ENCODE measurements around the gene YBX2.
"Not testable (repeated sequence)": the region's sequence is repeated elsewhere in the genome, so short reads cannot be mapped to it uniquely, and the experiment has no call there.

YBX2 gene

GRCh38 chr17:7249830-7250229, 44.6 kb downstream of the YBX2 start:
- peak overlapping the region; percentile 75 for H3K4me3 ChIP-seq (ENCODE audit: low read depth, low read length)
- TF ChIP-seq, protein P1, sequence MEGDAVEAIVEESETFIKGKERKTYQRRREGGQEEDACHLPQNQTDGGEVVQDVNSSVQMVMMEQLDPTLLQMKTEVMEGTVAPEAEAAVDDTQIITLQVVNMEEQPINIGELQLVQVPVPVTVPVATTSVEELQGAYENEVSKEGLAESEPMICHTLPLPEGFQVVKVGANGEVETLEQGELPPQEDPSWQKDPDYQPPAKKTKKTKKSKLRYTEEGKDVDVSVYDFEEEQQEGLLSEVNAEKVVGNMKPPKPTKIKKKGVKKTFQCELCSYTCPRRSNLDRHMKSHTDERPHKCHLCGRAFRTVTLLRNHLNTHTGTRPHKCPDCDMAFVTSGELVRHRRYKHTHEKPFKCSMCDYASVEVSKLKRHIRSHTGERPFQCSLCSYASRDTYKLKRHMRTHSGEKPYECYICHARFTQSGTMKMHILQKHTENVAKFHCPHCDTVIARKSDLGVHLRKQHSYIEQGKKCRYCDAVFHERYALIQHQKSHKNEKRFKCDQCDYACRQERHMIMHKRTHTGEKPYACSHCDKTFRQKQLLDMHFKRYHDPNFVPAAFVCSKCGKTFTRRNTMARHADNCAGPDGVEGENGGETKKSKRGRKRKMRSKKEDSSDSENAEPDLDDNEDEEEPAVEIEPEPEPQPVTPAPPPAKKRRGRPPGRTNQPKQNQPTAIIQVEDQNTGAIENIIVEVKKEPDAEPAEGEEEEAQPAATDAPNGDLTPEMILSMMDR (IDR thresholded peaks at IDR 0.05; ENCODE audit: insufficient read depth, low read depth, low read length, missing control alignments): no peak
- DNase-seq (ENCODE audit: low read depth): peak; percentile 55

- TF ChIP-seq, protein P1 (IDR thresholded peaks at IDR 0.05; ENCODE audit: insufficient read depth, low read depth, low read length, missing control alignments): no peak
- peak overlapping the region; percentile 75 for H3K4me3 ChIP-seq (ENCODE audit: low read depth, low read length)
- DNase-seq (ENCODE audit: low read depth): no peak
Measured at GRCh38 chr17:7249214-7249613, 45.2 kb downstream of the YBX2 start.

GRCh38 chr17:7248796-7249195, 45.6 kb downstream of the YBX2 start:
- H3K4me3 ChIP-seq (ENCODE audit: low read depth, low read length): no peak overlapping the region; the same call in 1 of the 2 replicates
- DNase-seq (ENCODE audit: low read depth): no peak
- TF ChIP-seq, protein P1 (IDR thresholded peaks at IDR 0.05; ENCODE audit: insufficient read depth, low read depth, low read length, missing control alignments): no peak

DNA sequence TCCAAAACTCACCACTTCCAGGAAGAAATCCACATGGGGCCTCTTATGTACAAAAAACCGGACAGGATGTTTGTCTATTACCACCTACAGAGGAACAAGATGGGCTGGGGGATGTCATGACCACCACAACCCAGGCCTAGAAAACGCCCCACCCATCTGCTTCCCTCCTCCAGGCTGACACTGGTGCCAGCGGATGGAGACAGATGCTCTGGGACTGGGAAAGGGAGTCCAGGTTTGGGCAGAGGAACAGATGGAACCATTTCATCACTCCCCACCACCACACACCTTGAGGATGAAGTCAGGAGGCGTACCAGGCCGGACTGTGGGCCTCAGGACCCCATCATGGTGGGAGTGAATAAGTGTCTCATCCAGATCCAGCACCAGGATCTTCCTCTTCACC, 47.7 kb downstream of the YBX2 start:
- DNase-seq (ENCODE audit: low read depth): no peak
- H3K4me3 ChIP-seq (ENCODE audit: low read depth, low read length): no peak overlapping the region
- TF ChIP-seq, protein P1 (IDR thresholded peaks at IDR 0.05; ENCODE audit: insufficient read depth, low read depth, low read length, missing control alignments): no peak

GRCh38 chr17:7243838-7244237, 50.6 kb downstream of the YBX2 start:
- not testable (repeated sequence) for H3K4me3 ChIP-seq (ENCODE audit: low read depth, low read length); DNase-seq (ENCODE audit: low read depth)

DNA sequence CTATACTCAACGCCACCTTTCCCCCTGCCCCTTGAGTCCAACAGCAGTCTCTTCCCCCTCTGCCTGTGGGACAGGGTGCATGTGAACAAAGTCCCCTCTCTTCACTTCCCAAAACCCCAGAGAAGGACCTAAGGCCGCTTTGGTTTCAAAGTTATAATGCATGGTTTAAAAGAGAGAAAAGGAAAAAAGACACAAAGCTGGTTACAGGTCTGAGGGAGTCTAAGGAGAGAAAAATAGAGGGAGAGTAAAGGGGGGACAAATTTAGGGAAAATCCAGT, 51.0 kb downstream of the YBX2 start:
- DNase-seq (ENCODE audit: low read depth): no peak
- H3K4me3 ChIP-seq (ENCODE audit: low read depth, low read length): peak overlapping the region; percentile 86
- TF ChIP-seq, protein P1 (IDR thresholded peaks at IDR 0.05; ENCODE audit: insufficient read depth, low read depth, low read length, missing control alignments): no peak

GRCh38 chr17:7242717-7243452, 51.6 kb downstream of the YBX2 start:
- TF ChIP-seq, protein P1 (IDR thresholded peaks at IDR 0.05; ENCODE audit: insufficient read depth, low read depth, low read length, missing control alignments): no peak
- peak; percentile 97 for DNase-seq (ENCODE audit: low read depth)
- H3K4me3 ChIP-seq (ENCODE audit: low read depth, low read length): peak overlapping the region; percentile 86

Data from GM12865 (cell line).